ENCODE data around the gene ERC2. TPM values are rescaled to one million over a fixed set of nuclear protein-coding genes. Genes with fewer than 3 reads are reported as not detected.

ERC2 gene
- total and polyA plus RNA-seq, 9 donors, result 1.2 to 9.4 (median 5.4) TPM

DNA sequence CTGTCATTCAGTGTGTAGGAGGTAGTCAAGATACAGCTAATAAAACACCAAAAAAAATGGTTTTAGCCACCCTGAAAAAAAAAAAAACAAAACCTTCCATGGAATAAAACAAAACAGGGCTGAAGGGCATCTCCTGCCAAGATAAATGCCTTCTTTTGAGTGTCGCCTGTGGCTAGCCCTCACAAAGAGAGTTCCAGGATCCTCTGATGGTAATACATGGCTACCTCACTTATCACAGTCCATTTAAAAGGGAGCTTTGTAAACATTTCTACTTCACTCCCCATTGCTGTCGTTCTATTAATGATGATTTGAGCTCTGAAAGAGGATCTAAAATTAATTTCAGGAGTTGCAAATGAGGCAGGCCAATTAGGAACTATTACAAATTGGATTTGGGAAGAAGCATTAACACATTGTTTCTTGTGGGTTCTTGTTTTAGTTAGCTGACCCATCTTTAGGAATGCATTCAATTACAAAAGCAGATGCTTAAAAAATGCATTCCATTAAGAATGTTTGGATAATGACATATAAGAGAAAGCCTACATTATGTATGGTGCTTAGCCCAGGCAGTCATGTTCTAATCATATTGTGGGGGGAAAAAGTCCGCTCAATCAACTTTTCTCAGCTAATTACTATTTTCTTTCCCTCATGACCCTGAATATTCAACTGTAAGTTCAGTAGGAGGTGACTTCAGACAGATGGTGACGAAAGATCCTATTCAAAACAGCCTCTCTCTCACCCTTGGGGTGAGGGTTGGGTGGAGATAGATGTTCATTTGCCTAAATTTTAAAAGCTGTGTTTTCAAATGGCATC lies 726.0 kb downstream of the ERC2 start:
- Histone ChIP-seq H3K4me1 (ENCODE audit: insufficient read depth) (no peaks in the 10 kb centered on the region), H3K4me3 (no peak overlapping the region), H3K36me3 (no peaks in the 10 kb centered on the region), H3K9me3 (no peaks in the 10 kb centered on the region), H3K27ac (no peak overlapping the region), H3K27me3 (no peaks in the 10 kb centered on the region)
- intact Hi-C loops (cut with DNase I), result loop anchor here in 1 of 4 donors (10.0 kb wide), 1 partner anchor 187 kb away; no protein-coding TSS in a partner anchor
- TF ChIP-seq CTCF (IDR thresholded peaks at IDR 0.05) (no peak), EP300 (IDR thresholded peaks at IDR 0.05) (no peak), POLR2A (IDR thresholded peaks at IDR 0.05) (no peak)
- 64 to 75% (median 67%) methylated on average over 4 of the region's 4 CpGs for WGBS, 3 donors
- no peak for DNase-seq

- WGBS, 3 donors, result 66 to 72% (median 67%) methylated on average over 5 of the region's 5 CpGs
- no peak for DNase-seq
- Histone ChIP-seq H3K36me3 (no peaks in the 10 kb centered on the region), H3K27me3 (no peaks in the 10 kb centered on the region), H3K27ac (no peak overlapping the region), H3K4me3 (no peak overlapping the region), H3K9me3 (no peaks in the 10 kb centered on the region), H3K4me1 (ENCODE audit: insufficient read depth) (no peaks in the 10 kb centered on the region)
- no peak for TF ChIP-seq POLR2A (IDR thresholded peaks at IDR 0.05)
- TF ChIP-seq EP300 (IDR thresholded peaks at IDR 0.05), result no peak
- no peak for TF ChIP-seq CTCF (IDR thresholded peaks at IDR 0.05)
- intact Hi-C loops (cut with DNase I), result no loop called here
Measured at GRCh38 chr3:55737186-55737585, 731.1 kb downstream of the ERC2 start.

- no peaks in the 10 kb centered on the region for H3K36me3 ChIP-seq
Measured at GRCh38 chr3:55735976-55736375, 732.3 kb downstream of the ERC2 start.

GRCh38 chr3:55731741-55732140 lies 736.5 kb downstream of the ERC2 start:
- Histone ChIP-seq H3K27ac (no peak overlapping the region), H3K4me1 (ENCODE audit: insufficient read depth) (no peaks in the 10 kb centered on the region), H3K27me3 (no peaks in the 10 kb centered on the region), H3K36me3 (no peaks in the 10 kb centered on the region), H3K4me3 (no peak overlapping the region), H3K9me3 (no peaks in the 10 kb centered on the region)
- DNase-seq, result no peak
- 9 to 27% (median 13%) methylated on average over 3 of the region's 3 CpGs for WGBS, 3 donors
- intact Hi-C loops (cut with DNase I), result no loop called here
- TF ChIP-seq POLR2A (IDR thresholded peaks at IDR 0.05) (no peak), EP300 (IDR thresholded peaks at IDR 0.05) (no peak), CTCF (IDR thresholded peaks at IDR 0.05) (no peak)

More at GRCh38 chr3:55735976-55736375, 732.3 kb downstream of the ERC2 start:
- Histone ChIP-seq H3K27ac (no peak overlapping the region), H3K27me3 (no peaks in the 10 kb centered on the region), H3K4me1 (ENCODE audit: insufficient read depth) (no peaks in the 10 kb centered on the region), H3K9me3 (no peaks in the 10 kb centered on the region), H3K4me3 (no peak overlapping the region)
- no peak for DNase-seq
- intact Hi-C loops (cut with DNase I), result no loop called here
- 91 to 95% (median 93%) methylated on average over 3 of the region's 3 CpGs for WGBS, 3 donors
- no peak for TF ChIP-seq POLR2A (IDR thresholded peaks at IDR 0.05)
- TF ChIP-seq CTCF (IDR thresholded peaks at IDR 0.05), result no peak
- TF ChIP-seq EP300 (IDR thresholded peaks at IDR 0.05), result no peak

Data from ovary (tissue), 9 donors.